Ramos (cell line): ENCODE measurements around the gene APOBR.

ENCODE experiments used
- in situ Hi-C: fragments of 300-500 bp; cut with MboI; formaldehyde crosslinking; loops from one replicate; pipeline ENCODE4 v1.14.3; 2022; ENCODE audit warnings: low sequenced_read_pairs; ENCODE audit not compliant: unreplicated experiment

The APOBR gene

GRCh38 chr16:28544998-28545397 lies 50.6 kb downstream of the APOBR start:
- in situ Hi-C loops, result loop anchor here (25.0 kb wide), 1 partner anchor 208 kb away; no protein-coding TSS in a partner anchor

- in situ Hi-C loops, result loop anchor here (25.0 kb wide), 1 partner anchor 209 kb away; no protein-coding TSS in a partner anchor
These were observed 51.5 kb downstream of the APOBR start for GRCh38 chr16:28545964-28546363.

- in situ Hi-C loops, result loop anchor here (25.0 kb wide), 1 partner anchor 209 kb away; no protein-coding TSS in a partner anchor
These were observed 52.2 kb downstream of the APOBR start for GRCh38 chr16:28546626-28547025.

GRCh38 chr16:28548306-28548802 lies 53.9 kb downstream of the APOBR start:
- in situ Hi-C loops, result loop anchor here (25.0 kb wide), 1 partner anchor 211 kb away; no protein-coding TSS in a partner anchor
